Peyer's patch (tissue), 4 donors: ENCODE data around the gene TMEM53. TPM values are rescaled to one million over a fixed set of nuclear protein-coding genes. Genes with fewer than 3 reads are reported as not detected.

Experiments
- DNase-seq, 3 donors: peaks; one replicate each; pipeline ENCODE4 v3.0.0-alpha.2; 2017 to 2019
- H3K27ac ChIP-seq, 4 donors: fragments of 200-600 bp; sonication (generic); one replicate each; pipeline ENCODE4 v1.5.1; 2016 to 2019
- H3K27me3 ChIP-seq, 2 donors: fragments of 200-600 bp; sonication (generic); one replicate each; pipeline ENCODE4 v1.5.1; 2019
- H3K36me3 ChIP-seq, 3 donors: fragments of 200-600 bp; sonication (generic); one replicate each; pipeline ENCODE4 v1.5.1; 2016 to 2019
- H3K4me1 ChIP-seq, 4 donors: fragments of 200-600 bp; sonication (generic); one replicate each; pipeline ENCODE4 v1.5.1; 2016 to 2019
- H3K4me3 ChIP-seq, 4 donors: fragments of 200-600 bp; sonication (generic); 1 replicate in 3 of 4; 2 replicates in 1 of 4; pipeline ENCODE4 v1.5.1; 2016 to 2019; ENCODE audit warnings: mild to moderate bottlenecking in 1 of 4
- H3K9me3 ChIP-seq, 4 donors: fragments of 200-600 bp; sonication (generic); one replicate each; pipeline ENCODE4 v1.5.1; 2016 to 2019; ENCODE audit warnings: mild to moderate bottlenecking in 1 of 4
- POLR2A ChIP-seq, 2 donors: fragments of 450-650 bp; IDR thresholded peaks; one replicate each; pipeline ENCODE4 v1.5.1; 2017; ENCODE audit warnings: antibody characterized with exemption in 2 of 2, mild to moderate bottlenecking in 2 of 2, moderate library complexity in 2 of 2
- total RNA-seq, 4 donors: library from RNA; depleted of rRNA; stranded (reverse); fragments of >200 nt; gene quantifications; one replicate each; pipeline ENCODE4 v1.1.0, GENCODE V29; 2016
- TF ChIP-seq, protein P1 (sequence below), 6 experiments: fragments of 450-650 bp in 4 of 6; fragments of 200-600 bp in 2 of 6; sonication (generic) in 1 of 6; IDR thresholded peaks; one replicate each; pipeline ENCODE4 v1.5.1; 2017 to 2019; ENCODE audit warnings: antibody characterized with exemption in 6 of 6, mild to moderate bottlenecking in 3 of 6, moderate library complexity in 1 of 6

TMEM53 gene
- total RNA-seq, 4 donors from 2014 or later, result 23.1 to 30.8 (median 26.5) TPM; not detected in 1

GRCh38 chr1:44617703-44618029, 56.6 kb downstream of the TMEM53 start:
- peak overlapping the region in 2 of 4 donors; percentile 15 to 41 for H3K4me3 ChIP-seq
- H3K27ac ChIP-seq, result no peak overlapping the region
- no peak for DNase-seq
- H3K4me1 ChIP-seq, result peaks cover 0 to 10% (median 0%) of the 10 kb centered on the region in 4 donors
- no peaks in the 10 kb centered on the region for H3K36me3 ChIP-seq
- no peaks in the 10 kb centered on the region for H3K9me3 ChIP-seq
- H3K27me3 ChIP-seq, result peaks cover 0 to 5% of the 10 kb centered on the region in 2 donors
- TF ChIP-seq POLR2A (IDR thresholded peaks at IDR 0.05), result no peak
- TF ChIP-seq, protein P1, sequence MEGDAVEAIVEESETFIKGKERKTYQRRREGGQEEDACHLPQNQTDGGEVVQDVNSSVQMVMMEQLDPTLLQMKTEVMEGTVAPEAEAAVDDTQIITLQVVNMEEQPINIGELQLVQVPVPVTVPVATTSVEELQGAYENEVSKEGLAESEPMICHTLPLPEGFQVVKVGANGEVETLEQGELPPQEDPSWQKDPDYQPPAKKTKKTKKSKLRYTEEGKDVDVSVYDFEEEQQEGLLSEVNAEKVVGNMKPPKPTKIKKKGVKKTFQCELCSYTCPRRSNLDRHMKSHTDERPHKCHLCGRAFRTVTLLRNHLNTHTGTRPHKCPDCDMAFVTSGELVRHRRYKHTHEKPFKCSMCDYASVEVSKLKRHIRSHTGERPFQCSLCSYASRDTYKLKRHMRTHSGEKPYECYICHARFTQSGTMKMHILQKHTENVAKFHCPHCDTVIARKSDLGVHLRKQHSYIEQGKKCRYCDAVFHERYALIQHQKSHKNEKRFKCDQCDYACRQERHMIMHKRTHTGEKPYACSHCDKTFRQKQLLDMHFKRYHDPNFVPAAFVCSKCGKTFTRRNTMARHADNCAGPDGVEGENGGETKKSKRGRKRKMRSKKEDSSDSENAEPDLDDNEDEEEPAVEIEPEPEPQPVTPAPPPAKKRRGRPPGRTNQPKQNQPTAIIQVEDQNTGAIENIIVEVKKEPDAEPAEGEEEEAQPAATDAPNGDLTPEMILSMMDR (IDR thresholded peaks at IDR 0.05), result no peak

DNA sequence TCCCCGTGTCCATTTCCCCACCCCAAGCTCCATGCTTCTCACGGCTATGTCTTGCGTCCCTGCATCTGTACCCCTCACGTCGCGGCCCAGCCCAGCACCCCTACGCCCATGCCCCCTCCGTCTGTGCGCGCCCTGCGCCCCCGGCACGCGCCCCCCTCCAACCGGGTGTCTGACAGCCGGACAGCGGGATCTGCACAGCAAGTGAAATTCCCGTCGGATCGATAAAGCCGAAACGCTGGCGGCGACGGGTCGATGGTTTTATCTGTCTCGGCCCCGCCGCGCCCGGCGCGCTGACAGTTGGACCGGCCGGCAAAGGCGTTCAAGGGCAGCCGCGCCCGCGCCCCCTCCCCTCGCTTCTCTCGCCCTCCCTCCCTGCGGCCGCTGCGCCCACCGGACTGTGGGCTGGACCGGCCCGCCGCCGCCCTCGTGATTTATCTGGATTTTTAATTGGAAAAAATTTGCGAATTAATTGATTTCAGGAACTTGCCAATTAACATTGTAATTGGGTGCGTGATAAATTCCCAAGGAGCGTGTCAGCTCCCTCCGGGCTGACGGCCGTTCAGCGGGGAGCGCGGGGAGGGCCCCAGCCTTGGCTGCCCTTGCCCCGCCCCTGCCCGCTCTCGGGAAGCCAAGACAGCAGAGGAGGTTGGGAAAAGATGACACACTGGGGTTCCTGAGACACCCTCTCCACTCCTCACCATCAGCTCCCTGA, 57.1 kb downstream of the TMEM53 start:
- peaks cover 0 to 10% (median 0%) of the 10 kb centered on the region in 4 donors for H3K4me1 ChIP-seq
- H3K4me3 ChIP-seq, result peak overlapping the region in 2 of 4 donors; percentile 15 to 41
- TF ChIP-seq, protein P1 (IDR thresholded peaks at IDR 0.05), result no peak
- TF ChIP-seq POLR2A (IDR thresholded peaks at IDR 0.05), result no peak
- no peaks in the 10 kb centered on the region for H3K36me3 ChIP-seq
- H3K9me3 ChIP-seq, result no peaks in the 10 kb centered on the region
- no peak overlapping the region for H3K27ac ChIP-seq
- DNase-seq, result no peak
- peaks cover 0 to 5% of the 10 kb centered on the region in 2 donors for H3K27me3 ChIP-seq

GRCh38 chr1:44616284-44616990, 57.8 kb downstream of the TMEM53 start:
- H3K4me3 ChIP-seq, result no peak overlapping the region
- DNase-seq, result no peak
- no peak overlapping the region for H3K27ac ChIP-seq
- TF ChIP-seq POLR2A (IDR thresholded peaks at IDR 0.05), result no peak
- TF ChIP-seq, protein P1 (IDR thresholded peaks at IDR 0.05), result no peak
- H3K27me3 ChIP-seq, result peaks cover 0 to 5% of the 10 kb centered on the region in 2 donors
- H3K4me1 ChIP-seq, result peaks cover 0 to 10% (median 0%) of the 10 kb centered on the region in 4 donors
- H3K36me3 ChIP-seq, result no peaks in the 10 kb centered on the region
- H3K9me3 ChIP-seq, result no peaks in the 10 kb centered on the region

DNA sequence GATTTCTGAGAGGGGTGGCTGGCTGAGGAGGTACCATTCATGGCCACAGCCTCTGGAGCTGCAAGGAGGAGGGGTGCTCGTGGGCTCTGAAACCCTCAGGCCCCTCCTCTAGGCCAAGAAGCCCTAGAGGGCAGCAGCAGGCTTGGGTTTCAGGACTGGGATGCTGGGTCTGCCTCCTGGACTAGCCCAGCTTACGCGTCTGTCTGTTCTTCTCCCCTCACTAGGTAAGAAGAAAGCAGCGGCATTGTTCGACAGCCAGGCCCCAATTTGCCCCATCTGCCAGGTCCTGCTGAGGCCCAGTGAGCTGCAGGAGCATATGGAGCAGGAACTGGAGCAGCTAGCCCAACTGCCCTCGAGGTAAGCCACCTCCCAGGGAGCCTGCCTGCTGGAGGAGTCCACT, 60.3 kb downstream of the TMEM53 start:
- Histone ChIP-seq H3K4me1 (peaks cover 0 to 10% (median 0%) of the 10 kb centered on the region in 4 donors), H3K36me3 (no peaks in the 10 kb centered on the region), H3K4me3 (no peak overlapping the region), H3K9me3 (no peaks in the 10 kb centered on the region), H3K27me3 (peaks cover 0 to 5% of the 10 kb centered on the region in 2 donors), H3K27ac (no peak overlapping the region)
- TF ChIP-seq POLR2A (IDR thresholded peaks at IDR 0.05), result no peak
- TF ChIP-seq, protein P1 (IDR thresholded peaks at IDR 0.05), result no peak
- DNase-seq, result no peak

DNA sequence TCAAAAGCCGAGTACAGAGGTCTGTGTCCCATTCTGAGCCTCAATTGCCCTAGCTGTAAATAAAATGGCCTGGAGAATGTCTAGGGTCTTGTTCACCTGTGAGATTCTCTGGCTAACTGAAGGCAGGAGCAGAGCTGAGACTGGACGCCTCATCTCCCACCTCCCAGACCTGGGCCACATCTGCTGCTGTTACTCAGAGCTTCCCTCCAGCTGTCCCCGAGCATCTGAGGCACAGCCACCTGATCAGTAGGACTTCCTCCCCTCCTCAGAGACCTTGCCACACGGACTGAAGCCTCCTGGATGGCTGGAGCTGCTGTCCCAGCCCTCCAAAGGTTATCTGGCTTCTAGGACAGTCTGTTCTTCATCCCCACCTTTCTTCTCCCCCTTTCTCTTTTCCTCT, 62.4 kb downstream of the TMEM53 start:
- Histone ChIP-seq H3K36me3 (no peaks in the 10 kb centered on the region), H3K27ac (no peak overlapping the region), H3K27me3 (no peaks in the 10 kb centered on the region), H3K4me1 (peaks cover 0 to 2% (median 0%) of the 10 kb centered on the region in 4 donors), H3K4me3 (no peak overlapping the region), H3K9me3 (no peaks in the 10 kb centered on the region)
- TF ChIP-seq, protein P1 (IDR thresholded peaks at IDR 0.05), result no peak
- TF ChIP-seq POLR2A (IDR thresholded peaks at IDR 0.05), result no peak
- DNase-seq, result no peak
